Measurements from ENCODE around the gene VAMP1.
"Not testable (repeated sequence)": the region's sequence is repeated elsewhere in the genome, so short reads cannot be mapped to it uniquely, and the experiment has no call there.

Gene VAMP1

GRCh38 chr12:6469609-6470374 is 685 bp downstream of the VAMP1 start:
- H3K4me3 ChIP-seq (ENCODE audit: low read depth in 1 of 2, low read length in 2 of 2): peak overlapping the region; percentile 85 to 88
- H3K27ac ChIP-seq (ENCODE audit: low read depth, low read length): peak overlapping the region; percentile 84
- peaks cover 20 to 32% of the 10 kb centered on the region in 2 donors for H3K4me1 ChIP-seq (ENCODE audit: control insufficient read depth in 1 of 2, insufficient read depth in 2 of 2, low read length in 2 of 2)
- no peaks in the 10 kb centered on the region for H3K27me3 ChIP-seq (ENCODE audit: control insufficient read depth in 1 of 2, insufficient read depth in 2 of 2, low read length in 2 of 2)
- peaks cover 0 to 16% of the 10 kb centered on the region in 2 donors for H3K36me3 ChIP-seq (ENCODE audit: control insufficient read depth in 1 of 2, insufficient read depth in 2 of 2, low read length in 2 of 2)
- no peaks in the 10 kb centered on the region for H3K9me3 ChIP-seq (ENCODE audit: control insufficient read depth in 1 of 2, low read length in 2 of 2)
- peak overlapping the region; percentile 59 to 84 for H3K9ac ChIP-seq (ENCODE audit: low read depth in 1 of 2, low read length in 2 of 2)

- peak overlapping the region; percentile 85 to 88 for H3K4me3 ChIP-seq (ENCODE audit: low read depth in 1 of 2, low read length in 2 of 2)
- no peaks in the 10 kb centered on the region for H3K27me3 ChIP-seq (ENCODE audit: control insufficient read depth in 1 of 2, insufficient read depth in 2 of 2, low read length in 2 of 2)
- H3K9me3 ChIP-seq (ENCODE audit: control insufficient read depth in 1 of 2, low read length in 2 of 2): no peaks in the 10 kb centered on the region
- peak overlapping the region in 1 of 2 donors; percentile 0 for H3K9ac ChIP-seq (ENCODE audit: low read depth in 1 of 2, low read length in 2 of 2)
- H3K36me3 ChIP-seq (ENCODE audit: control insufficient read depth in 1 of 2, insufficient read depth in 2 of 2, low read length in 2 of 2): peaks cover 0 to 23% of the 10 kb centered on the region in 2 donors
- H3K4me1 ChIP-seq (ENCODE audit: control insufficient read depth in 1 of 2, insufficient read depth in 2 of 2, low read length in 2 of 2): peaks cover 26 to 32% of the 10 kb centered on the region in 2 donors
- H3K27ac ChIP-seq (ENCODE audit: low read depth, low read length): no peak overlapping the region
Observed at GRCh38 chr12:6469092-6469491, 1.4 kb downstream of the VAMP1 start.

GRCh38 chr12:6468283-6468575 is 2.2 kb downstream of the VAMP1 start:
- Histone ChIP-seq H3K4me3 (ENCODE audit: low read depth in 1 of 2, low read length in 2 of 2) (no peak overlapping the region), H3K9me3 (ENCODE audit: control insufficient read depth in 1 of 2, low read length in 2 of 2) (no peaks in the 10 kb centered on the region), H3K27ac (ENCODE audit: low read depth, low read length) (no peak overlapping the region), H3K27me3 (ENCODE audit: control insufficient read depth in 1 of 2, insufficient read depth in 2 of 2, low read length in 2 of 2) (no peaks in the 10 kb centered on the region), H3K9ac (ENCODE audit: low read depth in 1 of 2, low read length in 2 of 2) (peak overlapping the region in 1 of 2 donors; percentile 11), H3K4me1 (ENCODE audit: control insufficient read depth in 1 of 2, insufficient read depth in 2 of 2, low read length in 2 of 2) (peaks cover 34 to 38% of the 10 kb centered on the region in 2 donors), H3K36me3 (ENCODE audit: control insufficient read depth in 1 of 2, insufficient read depth in 2 of 2, low read length in 2 of 2) (peaks cover 8 to 32% of the 10 kb centered on the region in 2 donors)

GRCh38 chr12:6467571-6468282 is 2.8 kb downstream of the VAMP1 start:
- peak overlapping the region in 1 of 2 donors; percentile 11 for H3K9ac ChIP-seq (ENCODE audit: low read depth in 1 of 2, low read length in 2 of 2)
- H3K27ac ChIP-seq (ENCODE audit: low read depth, low read length): not testable (repeated sequence)

GRCh38 chr12:6466751-6467150 is 3.7 kb downstream of the VAMP1 start:
- not testable (repeated sequence) for H3K27ac ChIP-seq (ENCODE audit: low read depth, low read length); H3K9ac ChIP-seq (ENCODE audit: low read depth in 1 of 2, low read length in 2 of 2); H3K27me3 ChIP-seq (ENCODE audit: control insufficient read depth in 1 of 2, insufficient read depth in 2 of 2, low read length in 2 of 2); H3K9me3 ChIP-seq (ENCODE audit: control insufficient read depth in 1 of 2, low read length in 2 of 2); H3K4me3 ChIP-seq (ENCODE audit: low read depth in 1 of 2, low read length in 2 of 2)
- Histone ChIP-seq H3K36me3 (ENCODE audit: control insufficient read depth in 1 of 2, insufficient read depth in 2 of 2, low read length in 2 of 2) (peaks cover 22 to 46% of the 10 kb centered on the region in 2 donors), H3K4me1 (ENCODE audit: control insufficient read depth in 1 of 2, insufficient read depth in 2 of 2, low read length in 2 of 2) (peaks cover 48 to 53% of the 10 kb centered on the region in 2 donors)

More at GRCh38 chr12:6467571-6468282, 2.8 kb downstream of the VAMP1 start:
- H3K27me3 ChIP-seq (ENCODE audit: control insufficient read depth in 1 of 2, insufficient read depth in 2 of 2, low read length in 2 of 2); H3K4me3 ChIP-seq (ENCODE audit: low read depth in 1 of 2, low read length in 2 of 2); H3K9me3 ChIP-seq (ENCODE audit: control insufficient read depth in 1 of 2, low read length in 2 of 2): not testable (repeated sequence)
- Histone ChIP-seq H3K36me3 (ENCODE audit: control insufficient read depth in 1 of 2, insufficient read depth in 2 of 2, low read length in 2 of 2) (peaks cover 13 to 37% of the 10 kb centered on the region in 2 donors), H3K4me1 (ENCODE audit: control insufficient read depth in 1 of 2, insufficient read depth in 2 of 2, low read length in 2 of 2) (peaks cover 39 to 43% of the 10 kb centered on the region in 2 donors)

GRCh38 chr12:6466184-6466573 is 4.3 kb downstream of the VAMP1 start:
- H3K9ac ChIP-seq (ENCODE audit: low read depth in 1 of 2, low read length in 2 of 2): no peak overlapping the region
- no peaks in the 10 kb centered on the region for H3K9me3 ChIP-seq (ENCODE audit: control insufficient read depth in 1 of 2, low read length in 2 of 2)
- peaks cover 51 to 56% of the 10 kb centered on the region in 2 donors for H3K4me1 ChIP-seq (ENCODE audit: control insufficient read depth in 1 of 2, insufficient read depth in 2 of 2, low read length in 2 of 2)
- H3K36me3 ChIP-seq (ENCODE audit: control insufficient read depth in 1 of 2, insufficient read depth in 2 of 2, low read length in 2 of 2): peaks cover 28 to 52% of the 10 kb centered on the region in 2 donors
- no peak overlapping the region for H3K27ac ChIP-seq (ENCODE audit: low read depth, low read length)
- H3K4me3 ChIP-seq (ENCODE audit: low read depth in 1 of 2, low read length in 2 of 2): no peak overlapping the region
- no peaks in the 10 kb centered on the region for H3K27me3 ChIP-seq (ENCODE audit: control insufficient read depth in 1 of 2, insufficient read depth in 2 of 2, low read length in 2 of 2)

GRCh38 chr12:6465467-6466183 is 4.9 kb downstream of the VAMP1 start:
- H3K9ac ChIP-seq (ENCODE audit: low read depth in 1 of 2, low read length in 2 of 2): no peak overlapping the region
- H3K4me1 ChIP-seq (ENCODE audit: control insufficient read depth in 1 of 2, insufficient read depth in 2 of 2, low read length in 2 of 2): peaks cover 55 to 58% of the 10 kb centered on the region in 2 donors

GRCh38 chr12:6464531-6464930 is 5.9 kb downstream of the VAMP1 start:
- no peaks in the 10 kb centered on the region for H3K27me3 ChIP-seq (ENCODE audit: control insufficient read depth in 1 of 2, insufficient read depth in 2 of 2, low read length in 2 of 2)
- no peaks in the 10 kb centered on the region for H3K9me3 ChIP-seq (ENCODE audit: control insufficient read depth in 1 of 2, low read length in 2 of 2)
- H3K27ac ChIP-seq (ENCODE audit: low read depth, low read length): no peak overlapping the region
- H3K4me3 ChIP-seq (ENCODE audit: low read depth in 1 of 2, low read length in 2 of 2): no peak overlapping the region
- peaks cover 32 to 67% of the 10 kb centered on the region in 2 donors for H3K36me3 ChIP-seq (ENCODE audit: control insufficient read depth in 1 of 2, insufficient read depth in 2 of 2, low read length in 2 of 2)
- H3K9ac ChIP-seq (ENCODE audit: low read depth in 1 of 2, low read length in 2 of 2): no peak overlapping the region
- H3K4me1 ChIP-seq (ENCODE audit: control insufficient read depth in 1 of 2, insufficient read depth in 2 of 2, low read length in 2 of 2): peaks cover 54% of the 10 kb centered on the region in 2 donors

More at GRCh38 chr12:6465467-6466183, 4.9 kb downstream of the VAMP1 start:
- Histone ChIP-seq H3K27me3 (ENCODE audit: control insufficient read depth in 1 of 2, insufficient read depth in 2 of 2, low read length in 2 of 2) (no peaks in the 10 kb centered on the region), H3K27ac (ENCODE audit: low read depth, low read length) (no peak overlapping the region), H3K4me3 (ENCODE audit: low read depth in 1 of 2, low read length in 2 of 2) (no peak overlapping the region), H3K36me3 (ENCODE audit: control insufficient read depth in 1 of 2, insufficient read depth in 2 of 2, low read length in 2 of 2) (peaks cover 29 to 58% of the 10 kb centered on the region in 2 donors), H3K9me3 (ENCODE audit: control insufficient read depth in 1 of 2, low read length in 2 of 2) (no peaks in the 10 kb centered on the region)

- H3K36me3 ChIP-seq (ENCODE audit: control insufficient read depth in 1 of 2, insufficient read depth in 2 of 2, low read length in 2 of 2): peaks cover 38 to 74% of the 10 kb centered on the region in 2 donors
- no peak overlapping the region for H3K4me3 ChIP-seq (ENCODE audit: low read depth in 1 of 2, low read length in 2 of 2)
- H3K27ac ChIP-seq (ENCODE audit: low read depth, low read length): no peak overlapping the region
- no peaks in the 10 kb centered on the region for H3K27me3 ChIP-seq (ENCODE audit: control insufficient read depth in 1 of 2, insufficient read depth in 2 of 2, low read length in 2 of 2)
- H3K9me3 ChIP-seq (ENCODE audit: control insufficient read depth in 1 of 2, low read length in 2 of 2): no peaks in the 10 kb centered on the region
- no peak overlapping the region for H3K9ac ChIP-seq (ENCODE audit: low read depth in 1 of 2, low read length in 2 of 2)
- H3K4me1 ChIP-seq (ENCODE audit: control insufficient read depth in 1 of 2, insufficient read depth in 2 of 2, low read length in 2 of 2): peaks cover 47 to 48% of the 10 kb centered on the region in 2 donors
Observed at GRCh38 chr12:6463858-6464257, 6.6 kb downstream of the VAMP1 start.

GRCh38 chr12:6463216-6463615 is 7.3 kb downstream of the VAMP1 start:
- Histone ChIP-seq H3K9me3 (ENCODE audit: control insufficient read depth in 1 of 2, low read length in 2 of 2) (no peaks in the 10 kb centered on the region), H3K9ac (ENCODE audit: low read depth in 1 of 2, low read length in 2 of 2) (peak overlapping the region in 1 of 2 donors; percentile 2), H3K27ac (ENCODE audit: low read depth, low read length) (no peak overlapping the region), H3K27me3 (ENCODE audit: control insufficient read depth in 1 of 2, insufficient read depth in 2 of 2, low read length in 2 of 2) (no peaks in the 10 kb centered on the region), H3K4me3 (ENCODE audit: low read depth in 1 of 2, low read length in 2 of 2) (no peak overlapping the region), H3K4me1 (ENCODE audit: control insufficient read depth in 1 of 2, insufficient read depth in 2 of 2, low read length in 2 of 2) (peaks cover 41 to 43% of the 10 kb centered on the region in 2 donors), H3K36me3 (ENCODE audit: control insufficient read depth in 1 of 2, insufficient read depth in 2 of 2, low read length in 2 of 2) (peaks cover 44 to 80% of the 10 kb centered on the region in 2 donors)
